OCI-LY3 (cell line): Measurements from ENCODE around the gene ATXN2L.

ENCODE experiments used
- H2AFZ ChIP-seq: fragments of 200-600, 300-600 bp; shearing (Covaris generic); 2 replicates; pipeline ENCODE4 v1.6.0; 2014; ENCODE audit warnings: antibody characterized with exemption, low read depth, low read length
- H3K27ac ChIP-seq: fragments of 200-600, 300-600 bp; sonication (generic); 2 replicates; pipeline ENCODE4 v1.5.1; 2014; ENCODE audit warnings: mild to moderate bottlenecking, low read length, moderate library complexity, mixed read lengths
- H3K27me3 ChIP-seq: fragments of 200-600, 300-600 bp; sonication (generic); 2 replicates; pipeline ENCODE4 v1.6.1; 2014; ENCODE audit warnings: low read depth, low read length, mixed read lengths
- H3K36me3 ChIP-seq: fragments of 200-600, 300-600 bp; sonication (generic); replicated peaks from 2 replicates; pipeline ENCODE3; 2014; ENCODE audit warnings: low read depth, low read length, mixed read lengths
- H3K4me1 ChIP-seq: fragments of 300-600, 200-600 bp; sonication (generic); 2 replicates; pipeline ENCODE4 v1.6.1; 2014; ENCODE audit warnings: low read length, mixed read lengths
- H3K4me2 ChIP-seq: fragments of 200-600, 300-600 bp; sonication (generic); 2 replicates; pipeline ENCODE4 v1.6.1; 2014; ENCODE audit warnings: low read length, mixed read lengths
- H3K4me3 ChIP-seq: fragments of 300-600, 200-600 bp; sonication (generic); 2 replicates; pipeline ENCODE4 v1.5.1; 2014; ENCODE audit warnings: antibody characterized with exemption, mild to moderate bottlenecking, low read length, moderate library complexity
- H3K79me2 ChIP-seq: fragments of 300-600, 200-600 bp; shearing (Covaris generic); 2 replicates; pipeline ENCODE4 v1.6.1; 2014; ENCODE audit warnings: mild to moderate bottlenecking, low read length, mixed read lengths
- H3K9ac ChIP-seq: fragments of 300-600, 200-600 bp; shearing (Covaris generic); 2 replicates; pipeline ENCODE4 v1.6.0; 2014; ENCODE audit warnings: mild to moderate bottlenecking, low read length, moderate library complexity
- H3K9me3 ChIP-seq: fragments of 200-600, 300-600 bp; shearing (Covaris generic); 2 replicates; pipeline ENCODE4 v1.6.1; 2014; ENCODE audit warnings: low read length, mixed read lengths; ENCODE audit not compliant: insufficient read depth
- H4K20me1 ChIP-seq: fragments of 200-600, 300-600 bp; sonication (generic); 2 replicates; pipeline ENCODE4 v1.6.1; 2016; ENCODE audit warnings: low read length, mixed read lengths; ENCODE audit not compliant: insufficient read depth
- EZH2phosphoT487 ChIP-seq: fragments of 200-600 bp; shearing (Covaris generic); IDR thresholded peaks from 2 replicates; pipeline ENCODE4 v1.6.1; 2018; ENCODE audit warnings: antibody characterized with exemption, mixed run types, low read depth
- TF ChIP-seq, protein P1 (sequence below): fragments of 200-600, 300-600 bp; sonication (generic); IDR thresholded peaks from 2 replicates; pipeline ENCODE4 v1.5.1; 2014; ENCODE audit warnings: antibody characterized with exemption, low read length, low read depth

ATXN2L gene

DNA sequence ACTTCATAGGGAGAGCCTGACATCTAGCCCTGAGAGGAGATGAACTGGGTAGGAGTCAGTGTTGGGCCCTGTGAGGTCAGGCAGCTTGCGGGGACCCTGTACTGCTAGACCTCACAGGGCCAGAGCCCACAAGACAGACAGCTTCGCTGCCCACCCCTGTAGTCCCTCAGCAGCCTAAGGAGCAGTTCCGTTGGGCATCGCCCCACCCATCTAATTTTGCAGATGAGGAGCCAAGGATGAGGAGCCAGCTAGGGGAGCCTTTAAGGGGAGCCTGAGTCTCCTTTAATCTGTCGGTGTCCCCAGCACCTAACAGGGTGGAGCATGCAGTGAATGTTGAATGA lies 24.1 kb downstream of the ATXN2L start:
- Histone ChIP-seq H3K4me1 (peaks cover 13% of the 10 kb centered on the region), H3K9ac (peak overlapping the region; percentile 86), H3K36me3 (peaks cover 27% of the 10 kb centered on the region), H4K20me1 (no peaks in the 10 kb centered on the region), H3K79me2 (peaks cover 31% of the 10 kb centered on the region), H3K9me3 (no peaks in the 10 kb centered on the region), H3K4me3 (peak overlapping the region; percentile 87), H3K27me3 (no peaks in the 10 kb centered on the region), H2AFZ (peak overlapping the region; percentile 82), H3K27ac (peak overlapping the region; percentile 55), H3K4me2 (peak overlapping the region; percentile 87)
- TF ChIP-seq, protein P1, sequence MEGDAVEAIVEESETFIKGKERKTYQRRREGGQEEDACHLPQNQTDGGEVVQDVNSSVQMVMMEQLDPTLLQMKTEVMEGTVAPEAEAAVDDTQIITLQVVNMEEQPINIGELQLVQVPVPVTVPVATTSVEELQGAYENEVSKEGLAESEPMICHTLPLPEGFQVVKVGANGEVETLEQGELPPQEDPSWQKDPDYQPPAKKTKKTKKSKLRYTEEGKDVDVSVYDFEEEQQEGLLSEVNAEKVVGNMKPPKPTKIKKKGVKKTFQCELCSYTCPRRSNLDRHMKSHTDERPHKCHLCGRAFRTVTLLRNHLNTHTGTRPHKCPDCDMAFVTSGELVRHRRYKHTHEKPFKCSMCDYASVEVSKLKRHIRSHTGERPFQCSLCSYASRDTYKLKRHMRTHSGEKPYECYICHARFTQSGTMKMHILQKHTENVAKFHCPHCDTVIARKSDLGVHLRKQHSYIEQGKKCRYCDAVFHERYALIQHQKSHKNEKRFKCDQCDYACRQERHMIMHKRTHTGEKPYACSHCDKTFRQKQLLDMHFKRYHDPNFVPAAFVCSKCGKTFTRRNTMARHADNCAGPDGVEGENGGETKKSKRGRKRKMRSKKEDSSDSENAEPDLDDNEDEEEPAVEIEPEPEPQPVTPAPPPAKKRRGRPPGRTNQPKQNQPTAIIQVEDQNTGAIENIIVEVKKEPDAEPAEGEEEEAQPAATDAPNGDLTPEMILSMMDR = no peak
- TF ChIP-seq EZH2phosphoT487 = no peak

DNA sequence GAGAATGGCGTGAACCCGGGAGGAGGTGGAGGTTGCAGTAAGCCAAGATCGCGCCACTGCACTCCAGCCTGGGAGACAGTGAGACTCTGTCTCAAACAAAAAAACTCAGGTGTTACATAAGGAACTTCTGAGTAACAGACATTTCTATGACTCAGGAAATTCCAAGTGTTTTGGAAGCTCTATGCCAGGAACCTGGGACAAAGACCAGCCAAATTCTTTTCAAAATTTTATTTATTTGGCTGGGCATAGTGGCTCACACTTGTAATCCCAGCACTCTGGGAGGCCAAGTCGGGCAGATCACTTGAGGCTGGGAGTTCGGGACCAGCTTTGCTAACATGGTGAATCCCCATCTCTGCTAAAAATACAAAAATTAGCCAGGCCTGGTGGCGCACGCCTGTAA lies 35.6 kb downstream of the ATXN2L start:
- Histone ChIP-seq H3K79me2 (peaks cover 12% of the 10 kb centered on the region), H3K27me3 (no peaks in the 10 kb centered on the region), H3K4me3 (no peak overlapping the region), H3K9me3 (no peaks in the 10 kb centered on the region), H3K36me3 (no peaks in the 10 kb centered on the region), H4K20me1 (no peaks in the 10 kb centered on the region), H3K4me2 (no peak overlapping the region), H3K4me1 (peaks cover 5% of the 10 kb centered on the region), H3K27ac (no peak overlapping the region), H2AFZ (no peak overlapping the region), H3K9ac (no peak overlapping the region)
- no peak for TF ChIP-seq EZH2phosphoT487
- TF ChIP-seq, protein P1 = no peak

DNA sequence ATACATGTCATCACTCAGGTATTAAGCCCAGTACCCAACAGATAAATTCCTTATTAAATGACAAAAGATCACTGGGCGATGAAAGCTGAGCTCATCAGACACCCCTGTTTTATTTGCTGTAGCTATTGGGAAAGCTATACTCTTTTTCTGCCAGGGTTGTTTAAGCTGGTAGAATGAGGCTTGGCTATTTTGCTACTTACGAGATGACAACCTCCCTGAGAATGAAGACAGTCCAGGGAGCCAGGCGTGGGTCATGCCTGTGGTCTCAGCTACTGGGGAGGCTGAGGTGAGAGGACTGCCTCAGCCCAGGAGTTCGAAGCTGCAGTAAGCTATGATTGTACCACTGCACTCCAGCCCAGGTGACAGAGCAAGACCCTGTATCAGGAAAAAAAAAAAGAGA lies 36.5 kb downstream of the ATXN2L start:
- TF ChIP-seq, protein P1 = no peak
- no peak for TF ChIP-seq EZH2phosphoT487
- no peak overlapping the region for H2AFZ ChIP-seq
- no peaks in the 10 kb centered on the region for H3K36me3 ChIP-seq
- peaks cover 5% of the 10 kb centered on the region for H3K4me1 ChIP-seq
- no peaks in the 10 kb centered on the region for H3K27me3 ChIP-seq
- H4K20me1 ChIP-seq = no peaks in the 10 kb centered on the region
- no peak overlapping the region for H3K4me3 ChIP-seq
- H3K27ac ChIP-seq = no peak overlapping the region
- peaks cover 21% of the 10 kb centered on the region for H3K79me2 ChIP-seq
- no peaks in the 10 kb centered on the region for H3K9me3 ChIP-seq
- H3K4me2 ChIP-seq = no peak overlapping the region
- H3K9ac ChIP-seq = no peak overlapping the region

DNA sequence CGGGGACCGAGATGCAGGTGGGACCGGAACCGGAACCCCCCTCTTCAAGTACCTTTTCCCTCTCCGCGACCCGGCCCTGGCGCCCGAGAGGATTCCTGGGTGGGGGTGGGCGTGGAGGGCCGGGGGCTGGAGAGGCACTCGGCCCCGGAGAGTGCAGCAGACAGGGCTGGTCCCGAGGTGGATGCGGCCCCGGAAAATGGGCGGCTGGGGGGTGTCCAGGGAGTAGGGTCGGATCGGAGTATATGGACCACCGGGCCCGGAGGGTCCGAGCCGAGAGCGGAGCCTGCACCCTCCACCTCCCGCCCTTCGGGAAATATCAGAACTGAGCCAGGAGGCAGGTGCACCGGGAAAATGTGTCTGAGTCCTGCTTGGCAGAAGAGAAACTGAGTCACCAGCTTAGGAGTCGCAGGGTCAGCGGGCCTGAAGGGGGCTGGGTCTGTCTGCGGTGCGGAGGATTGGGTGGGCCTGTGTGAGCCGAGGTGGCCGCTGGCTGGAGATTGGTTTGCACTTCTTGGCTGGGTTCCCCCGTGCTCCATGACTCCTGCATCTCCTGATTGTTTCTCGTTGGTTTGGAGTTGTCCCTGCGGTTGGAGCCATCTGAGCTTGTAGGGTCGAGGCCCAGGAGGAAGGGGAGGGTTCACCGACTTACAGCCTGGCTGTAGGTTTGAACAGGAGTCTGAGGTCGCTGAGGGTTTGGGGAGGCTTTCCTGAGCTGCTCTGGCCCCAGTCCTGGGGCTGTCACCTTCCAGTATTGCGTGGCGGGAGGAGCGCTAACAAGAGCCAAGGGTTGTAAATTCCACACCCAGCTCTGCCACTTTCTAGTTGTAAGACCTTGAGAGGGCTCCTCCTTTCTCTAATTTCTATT lies 41.4 kb downstream of the ATXN2L start:
- Histone ChIP-seq H3K79me2 (peaks cover 36% of the 10 kb centered on the region), H3K4me3 (peak overlapping the region; percentile 85), H4K20me1 (peaks cover 5% of the 10 kb centered on the region), H2AFZ (peak overlapping the region; percentile 96; the same call in 1 of the 2 replicates), H3K4me2 (peak overlapping the region; percentile 97), H3K27ac (peak overlapping the region; percentile 76), H3K27me3 (no peaks in the 10 kb centered on the region), H3K4me1 (peaks cover 15% of the 10 kb centered on the region), H3K9me3 (no peaks in the 10 kb centered on the region), H3K9ac (peak overlapping the region; percentile 84), H3K36me3 (peaks cover 3% of the 10 kb centered on the region)
- TF ChIP-seq, protein P1 = no peak
- TF ChIP-seq EZH2phosphoT487 = no peak
